Hippocampal formation (tissue), 2 donors: Measurements from ENCODE around the gene AMN1.

Source experiments
- DNase-seq, 2 donors: peaks; one replicate each; lab custom pipeline; 2025; lab: John Stamatoyannopoulos, UW

Gene AMN1

DNA sequence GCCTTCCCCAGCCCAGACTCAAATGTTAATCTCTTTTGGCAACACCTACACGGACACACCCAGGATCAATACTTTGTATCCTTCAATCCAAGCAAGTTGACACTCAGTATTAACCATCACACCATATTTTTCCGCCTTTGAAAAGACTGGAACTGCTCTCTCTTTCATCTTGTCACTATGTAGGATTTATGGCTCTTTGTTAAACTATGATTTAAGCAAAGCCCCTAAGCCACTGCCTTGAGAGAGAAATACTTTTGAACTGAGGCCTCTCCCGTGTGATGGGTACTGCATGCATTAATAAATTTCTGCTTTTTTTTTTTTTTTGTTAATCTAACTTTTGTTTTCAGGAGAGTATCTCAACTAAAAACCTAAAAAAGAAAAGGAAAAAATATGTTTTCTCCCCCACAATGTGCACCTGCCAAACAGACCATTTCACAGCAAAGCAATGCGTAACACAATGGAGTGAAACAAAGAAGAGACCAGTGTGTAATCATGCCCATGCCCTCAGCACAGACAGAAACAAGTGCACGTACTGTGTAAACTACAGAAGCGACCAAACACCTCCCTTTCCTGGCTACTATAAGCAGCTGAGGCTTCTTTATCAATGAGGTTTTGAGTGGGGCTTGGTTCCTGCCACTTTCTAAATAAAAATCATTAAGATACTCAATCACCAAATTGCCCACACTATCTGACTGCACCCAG, 97.6 kb downstream of the AMN1 start:
- DNase-seq, result no peak

DNA sequence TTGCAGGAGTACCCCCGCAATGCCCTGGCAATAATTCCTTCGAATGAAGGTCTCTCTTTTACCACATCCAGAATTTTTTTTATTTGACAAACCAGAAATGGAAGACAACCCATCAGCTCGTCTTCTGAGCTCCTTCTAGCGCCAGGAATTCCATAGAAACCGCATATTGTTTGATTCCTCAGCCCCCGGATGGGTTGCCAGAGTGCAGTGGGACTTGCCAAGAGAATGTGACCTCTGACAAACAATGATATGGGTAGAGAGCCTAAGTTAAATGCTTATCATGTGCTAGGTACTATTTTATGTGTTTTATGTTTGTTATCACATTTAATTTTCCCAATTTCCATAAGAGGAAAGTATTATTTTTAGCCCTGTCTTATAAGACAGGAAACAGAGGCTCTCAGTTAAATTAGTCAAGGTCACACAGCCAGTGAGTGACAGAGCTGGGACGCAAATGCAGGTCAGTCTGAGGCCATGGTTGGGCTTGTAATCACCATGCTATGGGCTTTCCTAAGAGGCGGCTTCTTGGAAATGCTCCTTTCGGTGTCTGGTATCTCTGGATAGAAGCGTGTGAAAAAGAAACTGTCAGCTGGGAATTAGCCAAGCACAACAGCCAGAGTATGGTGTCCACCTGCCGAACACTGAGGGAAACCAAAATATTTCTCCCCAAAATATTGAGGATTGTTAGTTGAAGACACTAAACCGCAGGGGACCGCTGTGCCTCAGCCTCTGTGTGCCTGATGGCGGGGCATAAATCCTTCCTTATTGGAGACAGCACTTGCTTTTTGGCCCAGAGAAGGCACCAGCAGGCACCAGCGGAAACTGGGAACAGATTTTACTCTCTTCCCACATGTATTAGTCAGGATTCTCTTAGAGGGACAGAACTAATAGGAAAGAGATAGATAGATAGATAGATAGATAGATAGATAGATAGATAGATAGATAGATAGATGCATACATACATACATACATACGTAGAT, 98.8 kb downstream of the AMN1 start:
- no peak for DNase-seq

DNA sequence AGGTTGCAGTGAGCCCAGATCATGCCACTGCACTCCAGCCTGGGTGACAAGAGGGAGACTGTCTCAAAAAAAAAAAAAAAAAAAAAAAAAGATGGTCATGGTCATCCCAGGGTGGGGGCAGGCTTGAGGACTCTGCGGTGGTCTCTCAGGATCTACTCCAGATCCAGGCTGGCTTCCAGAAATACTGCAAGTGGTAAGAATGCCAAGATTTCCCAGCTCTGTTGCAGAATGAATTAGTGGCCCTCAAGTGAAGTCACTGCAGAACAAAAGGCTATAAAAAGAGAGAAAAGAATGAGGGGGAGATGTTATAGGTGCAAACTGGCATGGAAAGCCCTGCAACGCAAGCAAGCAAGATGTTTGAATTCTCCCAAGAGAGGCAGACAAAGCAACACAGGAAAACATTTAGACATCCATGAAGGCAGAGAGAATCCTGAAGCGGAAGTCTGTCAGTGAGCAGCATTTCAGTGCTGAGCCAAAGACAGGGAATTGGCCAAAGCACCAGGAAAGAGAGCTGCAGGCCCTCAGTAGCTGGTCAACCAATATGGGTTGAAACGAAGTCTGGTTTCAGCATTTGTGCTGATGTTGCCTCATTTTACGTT, 101.3 kb downstream of the AMN1 start:
- no peak for DNase-seq

DNA sequence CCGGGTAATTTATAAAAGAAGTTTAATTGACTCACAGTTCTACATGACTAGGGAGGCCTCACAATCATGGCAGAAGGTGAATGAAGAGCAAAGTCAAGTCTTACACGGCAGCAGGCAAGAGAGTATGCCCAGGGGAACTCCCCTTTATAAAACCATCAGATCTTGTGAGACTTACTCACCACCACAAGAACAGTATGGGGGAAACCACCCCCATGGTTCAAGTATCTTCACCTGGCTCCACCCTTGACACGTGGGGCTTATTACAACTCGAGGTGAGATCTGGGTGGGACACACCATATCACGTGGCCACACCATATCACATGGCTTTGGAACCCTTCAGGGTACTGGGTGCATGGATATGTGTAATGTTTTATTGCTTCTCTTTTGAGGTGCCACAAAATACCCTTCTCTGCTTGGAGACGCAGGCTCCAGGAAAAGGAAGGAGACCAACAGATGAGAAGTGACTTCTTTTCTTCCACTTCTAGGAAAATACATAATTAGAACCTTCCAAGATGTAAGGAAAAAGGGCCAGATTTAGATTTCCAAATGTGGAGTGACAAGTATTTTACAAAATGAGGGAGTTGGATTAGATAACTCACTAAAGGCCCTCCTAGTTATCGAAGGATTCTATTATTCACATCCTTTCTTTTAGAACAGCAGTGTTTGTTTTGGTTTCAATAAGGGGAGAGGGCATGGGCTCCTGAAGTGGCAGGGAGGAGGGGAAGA, 102.4 kb downstream of the AMN1 start:
- DNase-seq, result no peak

DNA sequence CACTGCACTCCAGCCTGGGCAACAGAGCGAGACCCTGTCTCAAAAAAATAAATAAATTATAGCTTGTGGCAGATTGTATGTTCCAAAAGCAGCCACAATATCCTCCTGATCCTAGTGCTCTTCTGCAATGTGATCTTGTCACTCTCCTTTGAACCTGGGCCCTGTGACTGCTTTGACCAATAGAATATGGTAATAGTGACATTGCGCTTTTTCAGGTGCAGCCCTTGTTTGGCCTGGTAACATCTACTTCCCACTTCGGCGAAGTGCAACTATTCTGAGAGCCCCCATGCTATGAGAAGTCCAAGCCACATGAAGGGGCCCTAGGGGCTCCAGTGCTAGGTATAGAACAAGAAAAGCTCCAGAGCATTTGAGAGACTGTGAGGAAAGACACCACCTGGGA, 106.8 kb downstream of the AMN1 start:
- DNase-seq, result no peak
